Measurements from ENCODE around the gene SLC9A3.
"Not testable (repeated sequence)": the region's sequence is repeated elsewhere in the genome, so short reads cannot be mapped to it uniquely, and the experiment has no call there.

SLC9A3 gene

GRCh38 chr5:566636-567309 is 42.5 kb upstream of the SLC9A3 start:
- TF ChIP-seq CTCF (IDR thresholded peaks at IDR 0.05; ENCODE audit: insufficient read depth, low read length, missing control alignments) = no peak
- ChIA-PET POLR2A (no interaction called here), CTCF (no interaction called here)
- no peak for DNase-seq (ENCODE audit: low read depth, low spot score)
- H3K4me3 ChIP-seq (ENCODE audit: low read depth, low read length) = no peak overlapping the region

GRCh38 chr5:565782-566440 is 41.7 kb upstream of the SLC9A3 start:
- no peak for DNase-seq (ENCODE audit: low read depth, low spot score)
- POLR2A ChIA-PET = interaction anchor here (0.5 kb wide), 1 partner anchor 511 kb away, joined by 3 read pairs; no protein-coding TSS in a partner anchor
- TF ChIP-seq CTCF (IDR thresholded peaks at IDR 0.05; ENCODE audit: insufficient read depth, low read length, missing control alignments) = no peak
- no peak overlapping the region for H3K4me3 ChIP-seq (ENCODE audit: low read depth, low read length)
- CTCF ChIA-PET = no interaction called here

GRCh38 chr5:561408-561807 is 37.2 kb upstream of the SLC9A3 start:
- ChIA-PET CTCF (no interaction called here), POLR2A (no interaction called here)
- TF ChIP-seq CTCF (IDR thresholded peaks at IDR 0.05; ENCODE audit: insufficient read depth, low read length, missing control alignments) = no peak
- H3K4me3 ChIP-seq (ENCODE audit: low read depth, low read length) = no peak overlapping the region
- no peak for DNase-seq (ENCODE audit: low read depth, low spot score)

- CTCF ChIA-PET = no interaction called here
- no peak for TF ChIP-seq CTCF (IDR thresholded peaks at IDR 0.05; ENCODE audit: insufficient read depth, low read length, missing control alignments)
- POLR2A ChIA-PET = no interaction called here
- DNase-seq (ENCODE audit: low read depth, low spot score) = no peak
- H3K4me3 ChIP-seq (ENCODE audit: low read depth, low read length) = no peak overlapping the region
Observed at GRCh38 chr5:560792-561166, 36.5 kb upstream of the SLC9A3 start.

- DNase-seq (ENCODE audit: low read depth, low spot score) = no peak
- TF ChIP-seq CTCF (IDR thresholded peaks at IDR 0.05; ENCODE audit: insufficient read depth, low read length, missing control alignments) = no peak
- CTCF ChIA-PET = no interaction called here
- POLR2A ChIA-PET = interaction anchor here (0.7 kb wide), 1 partner anchor 38 kb away, joined by 3 read pairs; no protein-coding TSS in a partner anchor
- no peak overlapping the region for H3K4me3 ChIP-seq (ENCODE audit: low read depth, low read length)
Observed at GRCh38 chr5:558871-559503, 34.7 kb upstream of the SLC9A3 start.

GRCh38 chr5:558326-558725 is 34.1 kb upstream of the SLC9A3 start:
- DNase-seq (ENCODE audit: low read depth, low spot score) = no peak
- CTCF ChIA-PET = no interaction called here
- POLR2A ChIA-PET = no interaction called here
- H3K4me3 ChIP-seq (ENCODE audit: low read depth, low read length) = no peak overlapping the region
- TF ChIP-seq CTCF (IDR thresholded peaks at IDR 0.05; ENCODE audit: insufficient read depth, low read length, missing control alignments) = no peak

- CTCF ChIA-PET; DNase-seq (ENCODE audit: low read depth, low spot score); POLR2A ChIA-PET; H3K4me3 ChIP-seq (ENCODE audit: low read depth, low read length): not testable (repeated sequence)
Observed at GRCh38 chr5:557917-558316, 33.7 kb upstream of the SLC9A3 start.
